Rectal smooth muscle tissue (tissue), 1 donor: ENCODE measurements around the gene IFNGR1.
A peak's percentile ranks its signal among the peaks of the same experiment; 100 is the strongest.

Experiments used
- H3K27ac ChIP-seq: one replicate; pipeline ENCODE4 v1.7.0; 2013; ENCODE audit warnings: low read depth, low read length, inconsistent platforms
- H3K27me3 ChIP-seq: one replicate; pipeline ENCODE4 v1.7.0; 2013; ENCODE audit warnings: low read length; ENCODE audit not compliant: control insufficient read depth, insufficient read depth
- H3K36me3 ChIP-seq: one replicate; pipeline ENCODE4 v1.7.0; 2013; ENCODE audit warnings: low read length; ENCODE audit not compliant: control insufficient read depth, insufficient read depth
- H3K4me1 ChIP-seq: one replicate; pipeline ENCODE4 v1.7.0; 2013; ENCODE audit warnings: low read length; ENCODE audit not compliant: control insufficient read depth, insufficient read depth
- H3K4me3 ChIP-seq: one replicate; pipeline ENCODE4 v1.7.0; 2013; ENCODE audit warnings: low read length
- H3K9ac ChIP-seq: one replicate; pipeline ENCODE4 v1.7.0; 2013; ENCODE audit warnings: low read length

Gene IFNGR1

DNA sequence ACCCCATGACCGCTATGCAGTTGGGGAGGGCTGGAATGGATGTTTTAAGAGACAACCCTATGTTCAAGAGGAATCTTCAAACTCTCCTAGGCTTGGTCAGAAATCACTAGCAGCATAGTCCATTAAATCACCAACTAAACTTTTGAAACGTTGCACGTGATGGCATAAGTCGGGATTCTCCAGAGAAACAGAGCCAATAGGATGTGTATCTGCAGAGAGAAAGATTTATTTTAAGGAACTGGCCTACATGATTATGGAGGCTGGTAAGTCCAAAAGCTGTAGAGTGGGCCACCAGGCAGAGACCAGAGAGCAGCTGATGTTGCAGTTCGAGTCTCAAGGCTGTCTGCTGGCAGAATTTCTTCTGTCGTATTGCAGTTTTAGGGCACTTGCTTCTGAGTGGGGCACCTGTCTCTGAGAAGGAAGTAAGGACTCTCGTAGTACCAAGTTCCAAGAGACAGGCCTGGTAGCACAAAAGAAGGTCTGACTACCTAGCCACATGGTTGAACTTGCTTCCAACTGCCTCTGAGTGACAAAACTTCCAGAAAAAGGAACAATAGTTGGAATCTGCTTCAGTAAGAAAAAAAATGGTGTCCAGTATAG, 11.9 kb upstream of the IFNGR1 start:
- Histone ChIP-seq H3K4me3 (no peak overlapping the region), H3K9ac (no peak overlapping the region), H3K36me3 (no peaks in the 10 kb centered on the region), H3K27ac (no peak overlapping the region), H3K27me3 (no peaks in the 10 kb centered on the region), H3K4me1 (no peaks in the 10 kb centered on the region)

DNA sequence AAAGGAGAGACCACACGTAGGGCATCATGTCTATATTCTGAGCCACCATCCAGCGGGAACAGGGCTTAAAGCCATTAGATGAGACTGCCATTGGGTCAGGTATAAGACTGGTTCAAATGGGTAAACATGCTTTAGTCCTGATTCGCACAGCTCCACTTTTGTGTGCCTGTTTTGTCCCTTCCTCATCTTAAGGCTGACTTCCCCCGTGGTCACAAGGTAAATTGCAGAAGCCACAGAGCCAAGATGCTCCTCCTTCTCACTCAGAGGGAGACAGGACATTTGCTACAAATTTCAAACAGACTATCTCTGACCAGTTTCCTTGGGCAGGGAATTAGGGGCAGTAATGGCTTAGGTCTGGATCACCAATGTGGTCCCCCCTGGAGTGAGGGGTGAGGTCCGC, 11.4 kb upstream of the IFNGR1 start:
- H3K4me1 ChIP-seq: no peaks in the 10 kb centered on the region
- H3K27me3 ChIP-seq: no peaks in the 10 kb centered on the region
- H3K36me3 ChIP-seq: no peaks in the 10 kb centered on the region
- no peak overlapping the region for H3K27ac ChIP-seq
- no peak overlapping the region for H3K9ac ChIP-seq
- no peak overlapping the region for H3K4me3 ChIP-seq

DNA sequence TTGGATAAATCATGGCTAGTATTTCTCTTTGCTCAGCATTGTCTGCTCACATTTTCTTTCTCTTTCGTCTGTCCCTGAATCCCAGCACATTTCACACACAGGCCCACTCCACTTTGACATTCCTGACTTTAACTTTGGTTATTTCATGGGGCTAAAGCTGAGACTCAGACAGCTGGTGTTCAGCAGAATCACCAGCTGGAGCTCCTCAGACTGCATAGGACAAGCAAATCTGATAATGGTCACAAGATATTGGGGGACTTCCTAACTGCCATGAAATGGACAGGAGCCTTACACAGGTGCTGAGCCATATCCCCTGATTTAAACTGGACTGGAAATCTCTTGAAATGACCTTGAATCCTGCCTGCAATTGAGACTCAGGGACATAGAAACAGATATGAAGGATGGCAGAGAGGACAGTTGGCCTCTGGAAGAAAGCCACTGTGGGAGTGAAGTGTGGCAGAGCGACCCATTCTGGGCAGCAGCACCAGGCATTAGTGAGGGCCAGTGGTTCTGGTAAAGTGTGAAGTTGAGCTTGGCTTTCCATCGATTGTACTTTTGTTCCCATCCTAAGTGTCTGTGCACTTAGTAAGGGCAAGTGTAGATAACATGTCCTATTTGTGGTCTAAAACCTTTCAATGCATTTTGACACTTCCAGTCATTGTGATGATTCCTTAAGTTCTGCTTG, 10.0 kb upstream of the IFNGR1 start:
- no peak overlapping the region for H3K9ac ChIP-seq
- H3K27me3 ChIP-seq: no peaks in the 10 kb centered on the region
- no peaks in the 10 kb centered on the region for H3K36me3 ChIP-seq
- no peaks in the 10 kb centered on the region for H3K4me1 ChIP-seq
- no peak overlapping the region for H3K4me3 ChIP-seq
- no peak overlapping the region for H3K27ac ChIP-seq

DNA sequence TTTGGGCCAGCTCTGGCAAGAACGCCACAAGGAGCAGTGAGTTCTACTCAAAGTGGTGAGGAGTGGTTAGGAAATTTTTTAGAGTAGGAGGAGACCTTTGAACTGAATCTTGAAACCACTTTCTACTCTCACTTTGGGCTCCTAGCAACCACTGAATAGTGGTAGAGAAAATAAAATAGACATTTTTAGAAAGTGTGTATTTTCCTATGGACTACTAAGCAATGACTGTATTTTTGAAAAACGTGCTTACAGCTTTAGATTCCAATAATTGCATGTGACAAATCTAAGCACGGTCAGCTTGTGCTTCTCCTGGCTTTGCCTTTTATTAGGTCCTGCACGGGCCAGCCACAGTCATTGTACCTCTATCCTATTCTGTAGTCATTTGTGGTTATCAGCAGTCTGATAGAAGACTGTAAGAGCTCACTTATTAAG, 8.7 kb upstream of the IFNGR1 start:
- Histone ChIP-seq H3K9ac (no peak overlapping the region), H3K27me3 (no peaks in the 10 kb centered on the region), H3K27ac (no peak overlapping the region), H3K4me3 (no peak overlapping the region), H3K4me1 (no peaks in the 10 kb centered on the region), H3K36me3 (no peaks in the 10 kb centered on the region)

DNA sequence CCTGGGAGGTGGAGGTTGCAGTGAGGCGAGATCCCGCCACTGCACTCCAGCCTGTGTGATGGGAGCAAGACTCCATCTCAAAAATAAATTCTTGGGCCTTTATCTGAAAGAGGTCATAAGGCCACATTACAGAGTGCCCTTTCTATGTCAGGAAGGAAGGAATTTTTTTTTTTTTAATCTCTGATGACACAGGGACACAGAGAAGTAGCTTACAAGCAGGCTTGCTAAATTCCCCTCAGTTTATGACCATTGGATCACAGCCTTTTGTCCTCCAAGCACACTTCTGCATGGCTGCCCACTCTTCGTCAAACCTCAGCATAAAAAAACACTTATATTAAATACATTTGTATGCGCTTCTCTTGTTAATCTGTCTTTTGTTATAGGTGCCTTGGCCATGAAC, 7.5 kb upstream of the IFNGR1 start:
- Histone ChIP-seq H3K4me1 (no peaks in the 10 kb centered on the region), H3K36me3 (no peaks in the 10 kb centered on the region), H3K9ac (no peak overlapping the region), H3K27ac (no peak overlapping the region), H3K27me3 (no peaks in the 10 kb centered on the region), H3K4me3 (no peak overlapping the region)

DNA sequence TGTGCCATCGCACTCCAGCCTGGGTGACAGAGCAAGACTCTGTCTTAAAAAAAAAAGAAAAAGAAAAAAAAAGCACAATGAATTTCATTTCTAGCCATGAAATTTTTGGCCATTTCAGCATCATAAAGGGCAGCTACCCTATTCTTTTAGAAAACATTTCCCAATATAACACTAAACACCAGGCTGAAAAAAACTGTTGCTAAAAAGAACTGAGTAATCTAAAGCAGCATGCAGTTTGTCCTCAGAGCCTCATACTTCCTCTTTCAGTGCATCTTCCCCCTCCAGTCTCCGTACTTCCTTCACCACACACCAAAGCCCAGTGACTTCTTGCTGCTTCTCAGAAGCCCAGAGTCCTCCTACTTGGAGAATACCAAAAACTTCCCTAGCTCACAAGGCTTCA, 5.6 kb upstream of the IFNGR1 start:
- Histone ChIP-seq H3K27ac (no peak overlapping the region), H3K4me3 (no peak overlapping the region), H3K4me1 (peaks cover 3% of the 10 kb centered on the region), H3K36me3 (no peaks in the 10 kb centered on the region), H3K27me3 (no peaks in the 10 kb centered on the region), H3K9ac (no peak overlapping the region)

DNA sequence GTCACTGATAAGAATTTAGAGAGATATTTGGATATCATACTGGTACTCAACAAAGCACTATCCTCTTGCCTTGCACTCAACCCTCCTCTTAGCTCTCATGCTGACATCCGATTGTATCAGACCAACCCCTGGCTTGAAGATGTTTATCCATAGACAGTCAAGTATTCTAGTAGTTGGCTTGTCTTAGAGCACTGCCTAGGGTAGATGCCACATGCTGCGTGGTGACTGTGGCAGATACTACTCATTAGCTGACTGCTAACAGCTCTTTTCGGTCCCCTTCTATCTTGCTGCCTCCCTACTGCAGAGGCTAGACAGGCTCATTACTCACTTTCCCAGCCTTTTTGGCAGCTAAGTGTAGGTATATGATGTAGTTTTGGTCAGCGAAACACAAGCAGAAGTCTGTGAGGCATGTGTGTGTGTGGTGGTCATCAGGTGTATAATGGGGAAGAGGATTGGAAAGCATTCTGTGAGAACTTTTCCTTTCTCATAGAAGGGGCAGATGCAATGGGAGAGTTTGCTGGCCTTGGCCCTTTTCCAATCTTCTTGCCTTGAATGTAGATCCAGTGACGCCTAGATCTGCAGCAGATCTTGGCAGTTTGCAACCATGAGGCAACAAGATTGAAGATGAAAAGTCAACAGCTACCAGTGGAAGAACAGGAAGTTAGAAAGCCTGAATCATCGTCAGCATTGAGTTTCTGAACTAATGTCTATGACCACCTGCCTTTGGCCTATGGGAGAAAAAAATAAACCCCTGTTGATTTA, 4.4 kb upstream of the IFNGR1 start:
- Histone ChIP-seq H3K27me3 (no peaks in the 10 kb centered on the region), H3K4me3 (no peak overlapping the region), H3K9ac (no peak overlapping the region), H3K27ac (peak overlapping the region; percentile 6), H3K4me1 (peaks cover 6% of the 10 kb centered on the region), H3K36me3 (no peaks in the 10 kb centered on the region)

DNA sequence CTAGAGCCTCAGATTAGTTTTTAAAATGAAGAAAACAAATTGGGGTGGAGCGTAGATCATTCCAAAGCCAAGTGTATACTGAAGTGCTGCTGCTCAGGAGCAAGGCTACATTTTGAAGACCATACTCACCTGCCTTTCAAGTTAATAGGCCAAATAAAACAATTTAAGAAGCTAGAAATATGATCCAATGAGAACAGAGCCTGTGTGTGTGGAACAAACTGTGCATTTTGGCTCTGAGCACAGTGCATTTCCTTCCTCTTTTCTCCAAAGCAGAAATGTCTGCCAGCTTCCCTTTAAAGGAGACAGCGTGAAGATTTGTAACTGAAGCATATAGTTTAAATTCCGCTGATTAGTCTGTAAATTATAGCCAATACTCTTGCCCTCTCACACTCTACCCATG, 3.2 kb upstream of the IFNGR1 start:
- Histone ChIP-seq H3K27me3 (no peaks in the 10 kb centered on the region), H3K4me1 (peaks cover 8% of the 10 kb centered on the region), H3K4me3 (no peak overlapping the region), H3K9ac (no peak overlapping the region), H3K36me3 (no peaks in the 10 kb centered on the region), H3K27ac (no peak overlapping the region)

DNA sequence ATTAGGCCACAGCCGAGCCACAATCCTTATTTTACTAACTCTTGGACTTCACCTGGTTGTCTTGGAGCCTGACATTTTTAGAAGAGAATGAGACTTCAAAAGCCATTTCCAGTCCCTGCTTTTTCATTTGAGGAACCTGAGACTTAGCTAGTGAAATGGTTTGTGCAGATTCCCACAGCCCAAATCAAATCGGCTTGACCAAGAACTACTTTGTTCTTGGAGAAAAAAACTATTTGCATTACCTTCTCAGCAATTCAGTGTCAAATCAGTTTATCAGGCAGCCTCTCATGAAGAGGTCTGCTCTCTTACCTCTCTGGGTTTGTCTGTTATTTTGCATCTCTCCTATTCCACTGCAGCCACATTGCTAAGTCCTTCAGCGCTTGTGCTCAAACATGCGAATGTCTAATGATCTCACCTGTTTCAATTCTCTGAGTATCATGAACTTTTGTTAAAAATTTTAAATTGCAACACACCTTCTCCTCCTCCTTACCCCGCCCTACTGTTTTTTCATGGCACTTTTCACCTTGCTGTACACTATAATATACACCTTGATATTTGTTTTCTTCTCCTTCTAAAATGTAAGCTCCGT, 573 bp upstream of the IFNGR1 start:
- peak overlapping the region; percentile 76 for H3K4me3 ChIP-seq

DNA sequence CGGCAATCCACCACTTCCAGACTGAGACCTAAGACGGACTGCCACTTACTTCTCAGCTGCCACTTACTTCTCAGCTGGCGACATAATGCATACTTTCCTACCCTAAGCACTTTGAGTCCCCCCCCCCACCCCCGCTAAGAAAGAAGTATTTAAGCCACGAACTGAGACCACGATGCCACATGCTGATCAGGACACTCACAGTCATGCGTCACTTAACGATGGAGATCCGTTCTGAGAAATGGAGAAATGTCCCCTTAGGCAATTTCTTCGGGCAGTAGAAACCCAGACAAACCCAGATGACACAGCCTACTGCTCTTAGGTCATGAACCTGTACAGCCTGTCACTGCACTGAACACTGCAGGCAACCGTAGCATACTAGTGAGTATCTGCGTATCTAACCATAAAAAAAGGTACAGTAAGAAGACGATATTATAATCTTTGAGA, 690 bp downstream of the IFNGR1 start:
- H3K9ac ChIP-seq: peak overlapping the region; percentile 99
- H3K4me1 ChIP-seq: peaks cover 11% of the 10 kb centered on the region
- H3K27me3 ChIP-seq: no peaks in the 10 kb centered on the region
- H3K36me3 ChIP-seq: no peaks in the 10 kb centered on the region
- peak overlapping the region; percentile 97 for H3K4me3 ChIP-seq
- H3K27ac ChIP-seq: peak overlapping the region; percentile 98

More for the DNA sequence above, 573 bp upstream of the IFNGR1 start:
- H3K36me3 ChIP-seq: no peaks in the 10 kb centered on the region
- H3K27ac ChIP-seq: peak overlapping the region; percentile 98
- H3K4me1 ChIP-seq: peaks cover 8% of the 10 kb centered on the region
- H3K9ac ChIP-seq: no peak overlapping the region
- H3K27me3 ChIP-seq: no peaks in the 10 kb centered on the region

DNA sequence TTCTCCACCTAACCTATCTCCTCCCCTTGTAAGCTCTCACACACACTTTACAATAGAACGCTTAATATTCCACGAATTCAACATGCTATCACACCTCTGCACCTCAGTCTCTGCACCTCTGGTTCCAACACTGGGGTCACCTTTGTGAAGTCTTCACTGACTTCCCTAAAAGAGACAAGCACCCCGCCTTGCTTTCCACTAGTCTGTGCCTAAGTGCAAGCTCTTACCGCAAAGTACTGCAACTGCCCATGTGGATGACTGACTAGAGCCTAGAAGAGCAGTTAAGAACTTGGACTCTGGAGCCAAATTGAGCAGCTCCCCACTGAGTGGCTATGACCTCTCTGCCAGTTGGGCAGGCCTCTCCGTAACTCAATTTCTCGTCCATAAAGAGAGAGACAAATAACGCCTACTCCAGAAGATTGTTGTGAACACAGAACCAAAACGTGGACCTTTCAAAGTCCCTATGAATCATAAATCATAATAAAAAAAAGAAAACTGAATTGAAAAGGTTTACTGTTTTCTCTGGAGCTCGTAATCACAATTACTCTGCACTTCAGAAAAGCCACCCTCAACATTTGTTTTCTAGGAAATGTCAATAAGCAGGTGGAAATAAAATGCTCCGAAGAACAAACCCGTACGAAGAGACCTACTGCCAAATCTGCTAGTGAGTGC, 1.2 kb downstream of the IFNGR1 start:
- peaks cover 14% of the 10 kb centered on the region for H3K4me1 ChIP-seq
- peak overlapping the region; percentile 97 for H3K4me3 ChIP-seq
- peak overlapping the region; percentile 99 for H3K9ac ChIP-seq
- no peaks in the 10 kb centered on the region for H3K27me3 ChIP-seq
- no peaks in the 10 kb centered on the region for H3K36me3 ChIP-seq
- H3K27ac ChIP-seq: peak overlapping the region; percentile 98
